AG08396 (cell line): ENCODE data around the gene MACO1.
"Not testable (repeated sequence)": the region's sequence is repeated elsewhere in the genome, so short reads cannot be mapped to it uniquely, and the experiment has no call there.

ENCODE experiments used
- DNase-seq: peaks from one replicate; pipeline ENCODE4 v3.0.0; 2012; ENCODE audit warnings: low spot score, mixed read lengths

Gene MACO1

GRCh38 chr1:25487628-25488027 lies 56.9 kb downstream of the MACO1 start:
- no peak for DNase-seq

DNA sequence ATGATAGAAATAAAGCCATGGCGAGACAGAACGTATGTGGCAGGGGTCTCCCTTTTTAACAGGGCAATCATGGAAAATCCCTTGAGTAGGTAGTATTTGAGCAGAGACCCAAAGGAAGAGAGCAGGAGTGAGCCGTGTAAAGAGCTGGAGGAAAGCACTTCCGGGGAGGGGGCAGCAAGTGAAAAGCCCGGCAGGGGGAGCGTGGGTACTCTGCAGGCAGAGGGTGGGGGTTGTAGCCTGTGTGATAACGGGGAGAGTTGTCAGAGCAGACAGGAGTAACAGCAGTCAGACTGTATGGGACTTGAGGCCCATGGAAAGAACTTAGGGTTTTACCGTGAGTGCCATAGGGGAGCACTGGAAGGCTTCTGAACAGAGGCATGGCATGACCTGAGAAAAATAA lies 61.6 kb downstream of the MACO1 start:
- DNase-seq, result no peak

DNA sequence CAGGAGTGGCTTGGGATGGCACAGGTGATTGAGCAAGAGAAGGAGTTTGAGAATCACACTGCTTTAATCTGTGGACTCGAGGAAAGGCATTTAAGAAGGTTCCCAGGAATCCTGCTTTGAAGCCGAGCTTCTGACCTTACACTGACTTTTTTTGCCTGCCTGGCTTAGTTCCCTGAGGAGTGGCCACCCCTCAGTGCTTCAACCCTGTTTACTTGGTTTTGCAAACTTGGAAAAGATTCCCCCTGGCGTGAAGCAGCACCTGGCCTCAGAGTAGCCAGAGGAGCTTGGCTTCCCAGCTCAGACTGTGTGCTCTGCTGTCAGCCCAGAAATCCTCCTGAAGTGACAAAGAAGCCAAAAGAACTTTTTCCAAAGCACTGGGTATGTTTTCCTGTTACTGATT lies 64.3 kb downstream of the MACO1 start:
- no peak for DNase-seq

DNA sequence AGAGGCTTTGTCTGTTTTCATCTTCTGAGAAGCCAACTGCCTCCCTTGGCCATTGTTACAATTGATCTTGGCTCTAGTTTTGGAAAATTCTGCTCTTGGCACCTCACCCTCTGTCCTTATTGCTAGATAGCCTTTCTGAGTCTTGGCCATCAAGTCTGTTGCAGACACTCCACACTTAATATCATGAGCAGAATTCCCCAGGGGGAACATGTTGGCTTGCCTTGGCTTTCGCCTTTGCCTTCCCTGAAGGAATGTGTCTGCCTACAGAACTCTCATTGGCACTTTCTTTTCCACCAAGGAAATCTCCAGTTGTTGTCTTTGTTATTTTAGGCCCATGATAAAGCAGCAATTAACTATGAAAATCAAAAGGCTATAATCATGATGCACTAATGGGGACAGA lies 70.0 kb downstream of the MACO1 start:
- no peak for DNase-seq

- no peak for DNase-seq
These were observed 70.8 kb downstream of the MACO1 start for GRCh38 chr1:25501235-25502058.

- no peak for DNase-seq
These were observed 72.3 kb downstream of the MACO1 start for GRCh38 chr1:25502957-25503356.

GRCh38 chr1:25503551-25504426 lies 73.1 kb downstream of the MACO1 start:
- no peak for DNase-seq

DNA sequence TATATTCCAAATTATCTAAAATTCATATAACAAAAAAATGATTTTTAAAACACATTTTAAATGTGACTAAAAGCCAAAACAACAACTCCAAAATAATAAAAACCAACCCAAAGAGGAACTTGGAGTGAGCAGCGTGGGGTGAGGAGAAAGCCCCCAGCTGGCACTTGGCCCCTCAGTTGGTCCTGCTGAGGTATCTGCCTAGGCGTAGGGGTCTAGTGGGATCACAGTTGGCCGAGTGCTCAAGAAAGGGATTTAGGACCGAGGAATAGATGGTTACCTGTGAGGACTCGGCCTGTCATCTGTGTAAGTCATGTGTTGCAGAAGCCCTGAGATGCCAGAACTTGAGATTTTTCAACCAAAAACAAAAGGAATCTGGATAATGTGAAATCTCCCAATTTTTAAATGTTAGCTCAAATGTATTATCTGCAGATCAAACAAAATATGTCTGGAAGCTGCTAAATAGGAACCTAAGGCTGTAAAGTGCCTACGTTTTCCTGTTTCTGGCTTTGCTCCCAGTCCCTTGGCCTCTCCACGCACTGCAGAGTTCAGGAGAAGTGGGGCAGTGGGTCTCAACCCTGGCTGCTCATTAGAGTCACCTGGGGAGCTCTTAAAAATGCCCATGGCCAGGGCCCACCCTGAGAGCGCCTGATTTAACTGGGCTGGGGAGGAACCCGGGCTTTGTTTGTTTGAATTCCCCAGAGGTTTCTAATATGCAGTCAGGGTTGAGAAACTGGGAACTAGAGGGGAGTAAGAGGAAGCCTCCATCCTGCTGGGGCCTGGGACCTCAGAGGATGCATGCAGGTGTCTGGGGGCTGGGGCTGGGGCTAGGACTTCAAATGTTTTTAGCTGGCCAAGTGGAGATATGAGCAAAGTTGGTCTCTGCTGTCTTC lies 74.3 kb downstream of the MACO1 start:
- no peak for DNase-seq

- DNase-seq, result no peak
These were observed 75.1 kb downstream of the MACO1 start for GRCh38 chr1:25505656-25506385.

- not testable (repeated sequence) for DNase-seq
These were observed 76.1 kb downstream of the MACO1 start for GRCh38 chr1:25506566-25507463.

DNA sequence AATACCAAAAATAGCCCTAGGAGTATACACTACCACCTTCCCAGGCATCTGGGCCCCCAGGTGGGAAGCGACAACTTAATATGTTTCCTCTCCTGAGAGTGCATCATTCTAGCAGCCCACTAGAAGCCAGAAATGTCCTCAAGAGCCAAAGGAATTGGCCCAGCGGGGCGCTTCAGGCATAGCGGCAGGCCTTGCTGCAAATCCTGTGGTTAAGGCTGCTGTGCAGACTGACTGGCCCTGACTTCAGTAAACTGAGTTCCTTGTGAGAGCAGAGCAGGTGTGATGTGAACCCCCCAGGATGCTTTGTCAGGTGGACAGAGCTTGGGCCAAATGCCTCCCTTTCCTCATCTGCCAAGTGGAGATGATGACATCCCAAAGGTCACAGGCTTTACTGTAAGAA lies 83.0 kb downstream of the MACO1 start:
- DNase-seq, result no peak

DNA sequence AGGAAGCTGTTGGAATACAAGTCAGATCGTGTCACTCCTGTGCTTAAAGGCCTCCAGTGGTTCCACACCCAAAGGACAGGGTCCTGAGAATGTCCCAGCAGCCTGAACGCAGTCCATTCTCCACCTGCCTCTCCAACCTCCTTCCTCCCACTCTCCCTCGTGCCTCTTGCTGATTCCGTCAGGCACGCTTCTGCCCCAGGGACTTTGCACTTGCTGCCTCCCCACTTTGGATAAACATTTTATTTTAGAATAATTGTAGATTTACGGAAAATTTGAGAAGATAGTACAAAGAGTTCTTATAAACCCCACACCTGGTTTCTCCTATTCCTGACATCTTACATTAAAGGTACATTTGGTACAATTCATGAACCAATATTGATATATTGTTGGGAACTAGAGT lies 84.3 kb downstream of the MACO1 start:
- no peak for DNase-seq

DNA sequence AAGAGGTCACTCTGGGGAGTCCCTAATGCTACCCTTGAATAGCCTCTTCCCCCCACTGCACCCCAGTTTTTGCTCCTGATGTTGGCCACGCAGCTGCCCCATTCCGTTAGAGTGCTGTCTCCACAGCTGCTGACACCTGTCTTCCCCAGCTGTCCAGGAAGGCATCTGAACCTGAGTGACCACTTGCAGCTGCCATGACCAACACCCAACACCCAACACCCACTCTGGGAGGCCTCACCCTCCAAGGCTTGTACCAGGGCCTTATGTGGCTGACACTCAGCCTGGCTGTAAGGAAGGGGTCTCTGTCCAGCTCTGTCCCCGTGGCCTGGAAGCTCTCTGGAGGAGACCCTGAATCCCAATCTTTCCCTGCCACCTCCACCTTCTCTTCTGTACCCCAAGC lies 86.0 kb downstream of the MACO1 start:
- no peak for DNase-seq

DNA sequence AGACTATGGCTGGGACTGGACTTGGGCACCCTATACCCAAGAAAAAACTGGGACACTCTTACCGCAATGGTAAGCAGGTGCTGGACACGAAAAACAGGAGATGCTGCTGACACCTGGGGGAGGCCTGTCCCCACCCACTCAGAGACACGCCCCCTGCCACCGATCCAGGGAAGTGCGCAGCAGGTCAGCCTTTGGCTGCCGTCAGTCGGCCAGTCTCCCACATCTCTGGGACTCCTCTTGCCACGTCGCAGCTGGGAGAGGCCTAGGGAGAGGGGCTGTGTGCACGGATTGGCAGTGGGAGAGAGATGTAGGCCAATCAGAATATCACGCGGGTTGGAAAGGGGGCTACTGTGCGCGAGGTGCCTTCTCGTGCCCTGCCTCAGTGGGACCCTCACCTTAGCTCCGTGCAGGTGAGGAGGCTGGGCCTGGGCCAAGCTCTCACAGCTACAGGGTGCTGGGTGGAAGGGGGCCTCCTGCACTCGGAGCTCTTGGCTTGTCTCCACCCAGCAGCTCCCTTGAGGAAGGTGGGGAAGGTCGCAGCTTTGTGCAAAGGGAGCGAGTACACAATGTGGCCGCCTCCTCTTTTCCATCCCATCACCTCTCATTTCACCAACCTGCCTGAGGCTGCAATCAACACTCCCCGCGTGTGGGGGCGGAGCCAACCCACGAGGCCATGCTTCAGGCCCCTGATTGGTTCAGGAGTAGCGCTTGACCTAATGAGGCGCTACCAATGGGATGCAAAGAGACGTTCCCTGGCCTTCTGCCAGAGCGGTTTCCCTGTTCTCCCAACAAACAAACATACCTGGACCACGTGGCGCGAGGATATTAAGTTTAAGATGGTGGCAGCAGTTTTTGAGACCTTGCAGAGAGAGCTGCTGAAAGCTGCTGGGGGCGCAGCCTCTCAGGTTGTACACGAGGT lies 87.0 kb downstream of the MACO1 start:
- DNase-seq, result no peak

DNA sequence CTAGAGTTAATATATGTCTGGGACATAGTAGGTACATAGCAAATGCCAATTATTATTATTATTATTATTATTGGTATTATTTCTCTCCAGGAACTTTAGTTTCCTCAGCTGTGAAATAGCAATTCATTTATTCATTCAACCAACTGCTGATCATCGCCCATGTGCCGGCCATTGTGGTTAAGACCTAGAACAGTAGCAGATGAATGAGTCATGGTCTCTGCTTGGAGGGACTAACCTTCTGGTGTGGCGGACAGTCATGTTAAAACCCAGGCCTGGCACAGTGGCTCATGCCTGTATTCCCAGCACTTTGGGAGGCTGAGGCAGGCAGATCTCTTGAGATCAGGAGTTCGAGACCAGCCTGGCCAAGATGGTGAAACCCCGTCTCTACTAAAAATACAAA lies 88.9 kb downstream of the MACO1 start:
- DNase-seq, result peak; percentile 76

DNA sequence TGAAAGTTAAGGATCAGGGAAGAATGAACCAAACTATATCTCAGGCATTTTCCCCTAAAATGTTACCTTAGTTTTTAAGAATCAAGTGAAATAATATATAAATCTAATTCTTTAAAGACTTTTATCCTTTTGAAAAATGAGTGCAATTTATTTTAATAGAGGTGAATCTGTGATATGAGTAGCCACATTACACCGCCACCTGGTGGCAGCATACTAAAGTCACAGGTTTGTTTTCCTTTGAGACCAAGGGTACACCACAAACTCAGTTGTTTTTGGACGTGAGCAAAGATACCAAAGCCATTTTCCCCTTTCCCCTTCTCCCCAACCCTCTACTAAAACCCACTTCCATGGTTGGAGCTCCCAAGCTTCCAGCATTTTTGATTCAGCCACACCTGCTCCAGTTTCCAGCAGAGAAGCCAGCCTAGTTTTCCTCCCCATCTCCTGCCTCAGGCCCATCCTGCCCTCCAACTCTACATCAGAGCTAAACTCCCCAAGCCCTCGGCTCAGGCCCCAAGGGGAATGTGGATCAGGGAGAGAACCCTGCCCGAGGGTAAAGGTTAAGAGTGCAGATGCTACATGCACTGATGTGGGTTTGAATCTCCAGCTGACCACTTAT lies 89.9 kb downstream of the MACO1 start:
- DNase-seq, result peak; percentile 72

- no peak for DNase-seq
These were observed 91.4 kb downstream of the MACO1 start for GRCh38 chr1:25522031-25522655.

DNA sequence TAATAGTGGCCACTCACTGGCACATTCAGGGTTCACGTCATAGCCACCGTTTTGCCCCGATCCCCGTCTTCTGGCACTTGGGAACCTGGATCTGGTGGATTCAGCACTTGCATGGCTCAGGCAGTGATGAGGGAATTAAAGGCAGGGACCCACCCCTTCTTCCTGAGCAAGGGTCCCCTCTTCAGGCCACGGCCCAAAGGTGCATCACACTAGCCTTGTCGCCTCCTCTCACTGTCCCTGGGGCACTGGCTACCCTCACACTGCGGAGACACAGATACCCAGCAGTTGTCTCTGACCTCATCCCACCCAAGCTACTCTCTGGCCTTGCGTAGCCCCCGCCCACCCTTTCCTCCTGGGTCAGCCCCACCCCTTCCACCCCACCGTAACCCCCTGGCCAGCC lies 92.8 kb downstream of the MACO1 start:
- DNase-seq, result no peak
